ENCODE data around the gene CHAC1.

Gene CHAC1

GRCh38 chr15:40991355-40991754, 38.1 kb downstream of the CHAC1 start:
- no peak overlapping the region for H3K4me3 Mint-ChIP-seq
- no peaks in the 10 kb centered on the region for H3K9me3 Mint-ChIP-seq (ENCODE audit: low read depth)
- no peak overlapping the region for H3K27ac Mint-ChIP-seq
- H3K4me1 Mint-ChIP-seq (ENCODE audit: low read depth), result peaks cover 12% of the 10 kb centered on the region
- peaks cover 23% of the 10 kb centered on the region for H3K36me3 Mint-ChIP-seq
- H3K27me3 Mint-ChIP-seq, result no peaks in the 10 kb centered on the region

GRCh38 chr15:40992241-40992741, 39.0 kb downstream of the CHAC1 start:
- Mint-ChIP-seq H3K27ac (no peak overlapping the region), H3K9me3 (ENCODE audit: low read depth) (no peaks in the 10 kb centered on the region), H3K4me1 (ENCODE audit: low read depth) (peaks cover 12% of the 10 kb centered on the region), H3K36me3 (peaks cover 17% of the 10 kb centered on the region), H3K4me3 (no peak overlapping the region), H3K27me3 (no peaks in the 10 kb centered on the region)

- no peaks in the 10 kb centered on the region for H3K9me3 Mint-ChIP-seq (ENCODE audit: low read depth)
- no peak overlapping the region for H3K4me3 Mint-ChIP-seq
- no peak overlapping the region for H3K27ac Mint-ChIP-seq
- peaks cover 12% of the 10 kb centered on the region for H3K4me1 Mint-ChIP-seq (ENCODE audit: low read depth)
- no peaks in the 10 kb centered on the region for H3K27me3 Mint-ChIP-seq
- peaks cover 17% of the 10 kb centered on the region for H3K36me3 Mint-ChIP-seq
Measured at GRCh38 chr15:40992825-40993224, 39.6 kb downstream of the CHAC1 start.

- peaks cover 7% of the 10 kb centered on the region for H3K4me1 Mint-ChIP-seq (ENCODE audit: low read depth)
- peak overlapping the region; percentile 35 for H3K27ac Mint-ChIP-seq
- H3K4me3 Mint-ChIP-seq, result no peak overlapping the region
- no peaks in the 10 kb centered on the region for H3K9me3 Mint-ChIP-seq (ENCODE audit: low read depth)
- peaks cover 13% of the 10 kb centered on the region for H3K36me3 Mint-ChIP-seq
- no peaks in the 10 kb centered on the region for H3K27me3 Mint-ChIP-seq
Measured at GRCh38 chr15:40995656-40996055, 42.4 kb downstream of the CHAC1 start.

- Mint-ChIP-seq H3K27me3 (no peaks in the 10 kb centered on the region), H3K4me1 (ENCODE audit: low read depth) (no peaks in the 10 kb centered on the region), H3K27ac (no peak overlapping the region), H3K9me3 (ENCODE audit: low read depth) (no peaks in the 10 kb centered on the region), H3K4me3 (no peak overlapping the region), H3K36me3 (peaks cover 6% of the 10 kb centered on the region)
Measured at GRCh38 chr15:40999190-40999589, 45.9 kb downstream of the CHAC1 start.

- no peak overlapping the region for H3K4me3 Mint-ChIP-seq
- no peaks in the 10 kb centered on the region for H3K4me1 Mint-ChIP-seq (ENCODE audit: low read depth)
- H3K9me3 Mint-ChIP-seq (ENCODE audit: low read depth), result no peaks in the 10 kb centered on the region
- no peak overlapping the region for H3K27ac Mint-ChIP-seq
- H3K36me3 Mint-ChIP-seq, result peaks cover 2% of the 10 kb centered on the region
- H3K27me3 Mint-ChIP-seq, result no peaks in the 10 kb centered on the region
Measured at GRCh38 chr15:41001524-41002214, 48.4 kb downstream of the CHAC1 start.

- Mint-ChIP-seq H3K27me3 (no peaks in the 10 kb centered on the region), H3K36me3 (peaks cover 2% of the 10 kb centered on the region), H3K27ac (no peak overlapping the region), H3K4me1 (ENCODE audit: low read depth) (no peaks in the 10 kb centered on the region), H3K9me3 (ENCODE audit: low read depth) (no peaks in the 10 kb centered on the region), H3K4me3 (no peak overlapping the region)
Measured at GRCh38 chr15:41004490-41004889, 51.2 kb downstream of the CHAC1 start.

Measured in activated naive CD8-positive, alpha-beta T cell (primary cell).